GM12878 (cell line): ENCODE data around the gene TRPV3. TPM values are rescaled to one million over a fixed set of nuclear protein-coding genes. Genes with fewer than 3 reads are reported as not detected.

Source experiments
- ATAC-seq: fragments of 200-7000 bp; cut with Tn5 transposase; 3 replicates; pipeline ENCODE4 v1.9.1; 2020; ENCODE audit warnings: mild to moderate bottlenecking, moderate library complexity
- BruUV-seq: library from RNA; stranded (reverse); fragments of 400-500 nt; replicated peaks from 2 replicates; lab custom pipeline; 2021; lab: Mats Ljungman, UMichigan
- CTCF ChIA-PET: fragments of 300-600 bp; sonication (Branson Sonifier 250); formaldehyde crosslinking; extraction: SDS; loops from one replicate; lab custom pipeline; 2021; ENCODE audit warnings: inconsistent platforms; lab: Yijun Ruan, JAX
- POLR2A ChIA-PET: fragments of 350-600 bp; formaldehyde crosslinking; extraction: SDS; loops from one replicate; lab custom pipeline; 2021; ENCODE audit warnings: inconsistent platforms; lab: Charles Lee
- RAD21 ChIA-PET: fragments of 300-600 bp; sonication (Branson Sonifier 250); formaldehyde crosslinking; loops from one replicate; lab custom pipeline; 2023; ENCODE audit warnings: antibody characterized with exemption; ENCODE audit not compliant: unreplicated experiment; lab: Charles Lee
- SMC1A ChIA-PET: fragments of 300-600 bp; sonication (Branson Sonifier 250); formaldehyde crosslinking; loops from one replicate; lab custom pipeline; 2023; ENCODE audit not compliant: unreplicated experiment, uncharacterized antibody; lab: Charles Lee
- DNase-seq: peaks from one replicate; pipeline ENCODE4 v3.0.0-alpha.2; 2011; ENCODE audit warnings: low read depth, low spot score
- FAIRE-seq: peaks from 3 replicates; lab custom pipeline; 2011; peaks lifted over from hg19 to GRCh38; lab: Jason Lieb, UNC
- H2AFZ ChIP-seq: 2 replicates; pipeline ENCODE4 v1.6.0; 2011; ENCODE audit warnings: low read depth, low read length, control low read depth; ENCODE audit not compliant: control insufficient read depth
- H3K27ac ChIP-seq: 2 replicates; pipeline ENCODE4 v1.5.1; 2011; ENCODE audit warnings: control low read depth; ENCODE audit not compliant: control insufficient read depth, insufficient read depth
- H3K27me3 ChIP-seq, 2 experiments: replicated peaks in 1 of 2; 2 replicates each; pipeline versions ENCODE4 v1.6.0 to v1.6.1; 2011; ENCODE audit warnings: low read length in 1 of 2; ENCODE audit not compliant: control insufficient read depth in 2 of 2, insufficient read depth in 2 of 2
- H3K36me3 ChIP-seq, 2 experiments: 2 replicates each; pipeline ENCODE4 v1.5.1; 2011; ENCODE audit warnings: low read length in 1 of 2; ENCODE audit not compliant: control insufficient read depth in 2 of 2, insufficient read depth in 2 of 2
- H3K4me1 ChIP-seq: 2 replicates; pipeline ENCODE4 v1.6.1; 2011; ENCODE audit warnings: mild to moderate bottlenecking, low read length, moderate library complexity, mixed read lengths; ENCODE audit not compliant: control insufficient read depth, insufficient read depth
- H3K4me2 ChIP-seq: 2 replicates; pipeline ENCODE4 v1.6.0; 2011; ENCODE audit warnings: control low read depth; ENCODE audit not compliant: control insufficient read depth, insufficient read depth
- H3K4me3 ChIP-seq: fragments of 200-600 bp; sonication (generic); 2 replicates; pipeline ENCODE4 v1.5.1; 2016
- H3K79me2 ChIP-seq: 2 replicates; pipeline ENCODE4 v1.6.0; 2011; ENCODE audit warnings: low read length; ENCODE audit not compliant: control insufficient read depth, insufficient read depth
- H3K9ac ChIP-seq: 2 replicates; pipeline ENCODE4 v1.8.0; 2011; ENCODE audit warnings: low read length, control low read depth, mixed read lengths; ENCODE audit not compliant: control insufficient read depth, insufficient read depth
- H3K9me3 ChIP-seq: replicated peaks from 3 replicates; pipeline ENCODE4 v1.5.1; 2011; ENCODE audit warnings: mild to moderate bottlenecking, low read length; ENCODE audit not compliant: control insufficient read depth, insufficient read depth
- H4K20me1 ChIP-seq: 2 replicates; pipeline ENCODE4 v1.6.0; 2011; ENCODE audit not compliant: control insufficient read depth, insufficient read depth
- CREB1 ChIP-seq: IDR thresholded peaks from 2 replicates; pipeline ENCODE4 v1.6.1; 2012; ENCODE audit warnings: low read depth, mild to moderate bottlenecking, inconsistent platforms
- FOXK2 ChIP-seq: fragments of 450-650 bp; IDR thresholded peaks from 2 replicates; pipeline ENCODE4 v1.6.1; 2017; ENCODE audit warnings: mild to moderate bottlenecking, moderate library complexity
- HDGF ChIP-seq: fragments of 450-650 bp; IDR thresholded peaks from 2 replicates; pipeline ENCODE4 v1.6.1; 2016; ENCODE audit warnings: antibody characterized with exemption
- JUND ChIP-seq: IDR thresholded peaks from 2 replicates; pipeline ENCODE4 v1.6.1; 2012; ENCODE audit warnings: low read depth, mild to moderate bottlenecking, low read length, improper control_type of control experiment, moderate library complexity
- MEF2A ChIP-seq: IDR thresholded peaks from 2 replicates; pipeline ENCODE4 v1.6.1; 2011; ENCODE audit warnings: low read depth, mild to moderate bottlenecking, low read length, moderate library complexity; ENCODE audit not compliant: insufficient read depth
- MTA2 ChIP-seq: fragments of 450-650 bp; IDR thresholded peaks from 2 replicates; pipeline ENCODE4 v1.6.1; 2016; ENCODE audit warnings: low read depth, mild to moderate bottlenecking, moderate library complexity
- NRF1 ChIP-seq: conservative IDR thresholded peaks from 2 replicates; pipeline ENCODE4 v1.6.1; 2011; ENCODE audit warnings: mild to moderate bottlenecking, low read depth, low read length, improper control_type of control experiment
- SPI1 ChIP-seq: IDR thresholded peaks from 2 replicates; pipeline ENCODE4 v1.6.1; 2011; ENCODE audit warnings: low read depth, mild to moderate bottlenecking, low read length, moderate library complexity, borderline replicate concordance; ENCODE audit not compliant: insufficient read depth
- SUZ12 ChIP-seq: fragments of 200-600 bp; sonication (generic); IDR thresholded peaks from one replicate; pipeline ENCODE4 v1.6.1; 2018; ENCODE audit warnings: antibody characterized with exemption, mild to moderate bottlenecking; ENCODE audit not compliant: unreplicated experiment
- TCF3 ChIP-seq: IDR thresholded peaks from 2 replicates; pipeline ENCODE4 v1.6.1; 2012; ENCODE audit warnings: low read depth, mild to moderate bottlenecking, low read length, borderline replicate concordance; ENCODE audit not compliant: insufficient read depth
- ZSCAN29 ChIP-seq: fragments of 450-650 bp; IDR thresholded peaks from 2 replicates; pipeline ENCODE4 v1.6.1; 2017; ENCODE audit warnings: mild to moderate bottlenecking, moderate library complexity
- WGBS: methylation state at CpG from one replicate; pipeline ENCODE4 v1.1.6; 2016; ENCODE audit warnings: low lambda C conversion rate; ENCODE audit not compliant: insufficient replicate concordance, insufficient coverage; ENCODE audit errors: missing lambda C conversion rate; 5-methylcytosine and 5-hydroxymethylcytosine counted together
- in situ Hi-C: fragments of 300-500 bp; cut with MboI; formaldehyde crosslinking; loops from 9 replicates; pipeline ENCODE4 v1.14.3; 2018; ENCODE audit warnings: mixed read lengths
- intact Hi-C: fragments of 100-400 bp; cut with micrococcal nuclease; formaldehyde crosslinking; loops from one replicate; pipeline ENCODE4 v1.14.2; 2022; ENCODE audit not compliant: unreplicated experiment
- polyA plus RNA-seq, 11 experiments: library from polyadenylated mRNA; depleted of rRNA in 4 of 11; unstranded in 6 of 11; stranded (reverse) in 5 of 11; fragments of >200 nt; fragmentation: Nextera tagmentation in 4 of 11; fragmentation: Illumina TruSeq in 1 of 11; extraction: Ambion mirVana in 4 of 11; extraction: Trizol in 1 of 11; gene quantifications; 1 replicate in 1 of 11; 2 replicates in 10 of 11; pipeline versions ENCODE4 v1.2.1 to v1.2.3, GENCODE V29; 2011 to 2016; ENCODE audit warnings: inconsistent platforms in 2 of 11, missing spikeins in 2 of 11, low read depth in 1 of 11
- total RNA-seq, 4 experiments: library from RNA; depleted of rRNA in 3 of 4; stranded (reverse); fragments of >200 nt in 3 of 4; fragmentation: Illumina TruSeq in 1 of 4; extraction: Trizol in 1 of 4; gene quantifications; 2 replicates each; pipeline versions ENCODE4 v1.2.1 to v1.2.3, GENCODE V29; 2013 to 2021
- TF ChIP-seq, protein P1 (sequence below): fragments of 450-650 bp; conservative IDR thresholded peaks from 2 replicates; pipeline ENCODE4 v1.6.1; 2017; ENCODE audit warnings: mild to moderate bottlenecking, moderate library complexity
- TF ChIP-seq, protein P2 (sequence below): fragments of 450-650 bp; IDR thresholded peaks from 2 replicates; pipeline ENCODE4 v1.6.1; 2017; ENCODE audit warnings: low read depth, mild to moderate bottlenecking, moderate library complexity
- TF ChIP-seq, protein P3 (sequence below): IDR thresholded peaks from 2 replicates; pipeline ENCODE4 v1.6.1; 2012; ENCODE audit warnings: low read depth, low read length, improper control_type of control experiment
- TF ChIP-seq, protein P4 (sequence below): IDR thresholded peaks from 2 replicates; pipeline ENCODE4 v1.6.1; 2011; ENCODE audit warnings: borderline replicate concordance, low read depth, mild to moderate bottlenecking, moderate library complexity, low read length; ENCODE audit not compliant: insufficient read depth, poor library complexity, severe bottlenecking
- TF ChIP-seq, protein P5 (sequence below): fragments of 450-650 bp; IDR thresholded peaks from 2 replicates; pipeline ENCODE4 v1.6.1; 2017; ENCODE audit warnings: borderline replicate concordance

Gene TRPV3
- total and polyA plus RNA-seq, 10 of the 15 experiments (the other 5 are each of a cell fraction or from before 2014, with no cell fraction given): 0.52 to 12.0 (median 2.7) TPM

DNA sequence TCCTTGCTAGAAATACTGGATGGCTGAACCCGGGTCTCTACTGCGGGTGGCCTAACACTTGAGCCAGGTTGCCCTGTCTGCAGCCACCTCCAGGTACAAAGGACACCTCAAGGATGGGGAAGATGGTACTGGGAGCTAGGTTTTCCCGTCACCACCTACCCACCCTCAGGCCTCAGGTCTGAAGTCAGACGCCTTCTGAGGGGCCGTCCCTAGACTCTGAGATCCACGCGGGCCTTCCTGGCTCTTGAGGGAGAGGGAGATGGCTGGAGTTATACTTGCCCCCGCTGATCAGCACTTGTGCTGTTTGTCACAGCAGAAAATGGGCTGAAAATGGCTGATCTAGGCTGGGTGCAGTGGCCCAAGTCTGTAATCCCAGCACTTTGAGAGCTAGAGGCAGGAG lies 10.6 kb downstream of the TRPV3 start (continued):
- TF ChIP-seq, protein P1, sequence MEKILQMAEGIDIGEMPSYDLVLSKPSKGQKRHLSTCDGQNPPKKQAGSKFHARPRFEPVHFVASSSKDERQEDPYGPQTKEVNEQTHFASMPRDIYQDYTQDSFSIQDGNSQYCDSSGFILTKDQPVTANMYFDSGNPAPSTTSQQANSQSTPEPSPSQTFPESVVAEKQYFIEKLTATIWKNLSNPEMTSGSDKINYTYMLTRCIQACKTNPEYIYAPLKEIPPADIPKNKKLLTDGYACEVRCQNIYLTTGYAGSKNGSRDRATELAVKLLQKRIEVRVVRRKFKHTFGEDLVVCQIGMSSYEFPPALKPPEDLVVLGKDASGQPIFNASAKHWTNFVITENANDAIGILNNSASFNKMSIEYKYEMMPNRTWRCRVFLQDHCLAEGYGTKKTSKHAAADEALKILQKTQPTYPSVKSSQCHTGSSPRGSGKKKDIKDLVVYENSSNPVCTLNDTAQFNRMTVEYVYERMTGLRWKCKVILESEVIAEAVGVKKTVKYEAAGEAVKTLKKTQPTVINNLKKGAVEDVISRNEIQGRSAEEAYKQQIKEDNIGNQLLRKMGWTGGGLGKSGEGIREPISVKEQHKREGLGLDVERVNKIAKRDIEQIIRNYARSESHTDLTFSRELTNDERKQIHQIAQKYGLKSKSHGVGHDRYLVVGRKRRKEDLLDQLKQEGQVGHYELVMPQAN: no peak
- TF ChIP-seq ZSCAN29 (no peak), SUZ12 (no peak), FOXK2 (no peak), TCF3 (no peak), NRF1 (no peak), HDGF (no peak)
- TF ChIP-seq, protein P2, sequence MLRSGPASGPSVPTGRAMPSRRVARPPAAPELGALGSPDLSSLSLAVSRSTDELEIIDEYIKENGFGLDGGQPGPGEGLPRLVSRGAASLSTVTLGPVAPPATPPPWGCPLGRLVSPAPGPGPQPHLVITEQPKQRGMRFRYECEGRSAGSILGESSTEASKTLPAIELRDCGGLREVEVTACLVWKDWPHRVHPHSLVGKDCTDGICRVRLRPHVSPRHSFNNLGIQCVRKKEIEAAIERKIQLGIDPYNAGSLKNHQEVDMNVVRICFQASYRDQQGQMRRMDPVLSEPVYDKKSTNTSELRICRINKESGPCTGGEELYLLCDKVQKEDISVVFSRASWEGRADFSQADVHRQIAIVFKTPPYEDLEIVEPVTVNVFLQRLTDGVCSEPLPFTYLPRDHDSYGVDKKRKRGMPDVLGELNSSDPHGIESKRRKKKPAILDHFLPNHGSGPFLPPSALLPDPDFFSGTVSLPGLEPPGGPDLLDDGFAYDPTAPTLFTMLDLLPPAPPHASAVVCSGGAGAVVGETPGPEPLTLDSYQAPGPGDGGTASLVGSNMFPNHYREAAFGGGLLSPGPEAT: no peak
- TF ChIP-seq, all 136 proteins: peak for 0

DNA sequence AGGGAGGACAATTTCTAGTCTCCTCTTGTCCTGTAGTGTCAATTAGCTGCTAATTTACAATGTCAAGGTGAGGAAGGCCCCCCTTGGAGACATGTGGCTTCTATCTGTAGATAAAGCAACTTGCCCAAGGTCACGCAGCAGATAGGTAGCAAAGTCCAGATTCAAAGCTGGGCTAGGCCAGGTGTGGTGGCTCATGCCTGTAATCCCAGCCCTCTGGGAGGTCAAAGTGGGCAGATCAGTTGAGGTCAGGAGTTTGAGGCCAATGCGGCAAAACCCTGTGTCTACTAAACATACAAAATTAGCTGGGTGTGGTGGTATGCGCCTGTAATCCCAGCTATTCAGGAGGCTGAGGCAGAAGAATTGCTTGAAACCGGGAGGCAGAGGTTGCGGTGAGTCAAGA lies 11.1 kb downstream of the TRPV3 start:
- in situ Hi-C loops (no loop called here), intact Hi-C loops (no loop called here)
- ChIA-PET SMC1A (interaction anchor here (0.8 kb wide), 1 partner anchor 10 kb away, joined by 3 read pairs; no protein-coding TSS in a partner anchor), POLR2A (no interaction called here), RAD21 (interaction anchor here (0.7 to 1.6 kb wide), 2 partner anchors 10 to 12 kb away, joined by 3 to 4 read pairs; no protein-coding TSS in a partner anchor), CTCF (no interaction called here)
- Histone ChIP-seq H2AFZ (no peak overlapping the region), H3K9ac (no peak overlapping the region), H3K36me3 (peaks cover 0 to 6% of the 10 kb centered on the region in 2 experiments; a peak in 2 of 4 replicates), H3K4me3 (no peak overlapping the region), H4K20me1 (no peaks in the 10 kb centered on the region), H3K27ac (no peak overlapping the region), H3K4me1 (no peaks in the 10 kb centered on the region), H3K4me2 (no peak overlapping the region), H3K27me3 (no peaks in the 10 kb centered on the region), H3K9me3 (no peaks in the 10 kb centered on the region), H3K79me2 (no peaks in the 10 kb centered on the region)
- no peak for FAIRE-seq
- DNase-seq: no peak
- WGBS: 99% methylated on average over 5 of the region's 5 CpGs
- ATAC-seq: no peak
- no TSS peak for BruUV-seq
- TF ChIP-seq SPI1 (no peak), JUND (no peak), CREB1 (no peak), MTA2 (no peak), MEF2A (no peak)
- TF ChIP-seq, protein P3, sequence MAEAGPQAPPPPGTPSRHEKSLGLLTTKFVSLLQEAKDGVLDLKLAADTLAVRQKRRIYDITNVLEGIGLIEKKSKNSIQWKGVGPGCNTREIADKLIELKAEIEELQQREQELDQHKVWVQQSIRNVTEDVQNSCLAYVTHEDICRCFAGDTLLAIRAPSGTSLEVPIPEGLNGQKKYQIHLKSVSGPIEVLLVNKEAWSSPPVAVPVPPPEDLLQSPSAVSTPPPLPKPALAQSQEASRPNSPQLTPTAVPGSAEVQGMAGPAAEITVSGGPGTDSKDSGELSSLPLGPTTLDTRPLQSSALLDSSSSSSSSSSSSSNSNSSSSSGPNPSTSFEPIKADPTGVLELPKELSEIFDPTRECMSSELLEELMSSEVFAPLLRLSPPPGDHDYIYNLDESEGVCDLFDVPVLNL: no peak
- TF ChIP-seq, protein P4, sequence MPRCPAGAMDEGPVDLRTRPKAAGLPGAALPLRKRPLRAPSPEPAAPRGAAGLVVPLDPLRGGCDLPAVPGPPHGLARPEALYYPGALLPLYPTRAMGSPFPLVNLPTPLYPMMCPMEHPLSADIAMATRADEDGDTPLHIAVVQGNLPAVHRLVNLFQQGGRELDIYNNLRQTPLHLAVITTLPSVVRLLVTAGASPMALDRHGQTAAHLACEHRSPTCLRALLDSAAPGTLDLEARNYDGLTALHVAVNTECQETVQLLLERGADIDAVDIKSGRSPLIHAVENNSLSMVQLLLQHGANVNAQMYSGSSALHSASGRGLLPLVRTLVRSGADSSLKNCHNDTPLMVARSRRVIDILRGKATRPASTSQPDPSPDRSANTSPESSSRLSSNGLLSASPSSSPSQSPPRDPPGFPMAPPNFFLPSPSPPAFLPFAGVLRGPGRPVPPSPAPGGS: no peak
- TF ChIP-seq, protein P5, sequence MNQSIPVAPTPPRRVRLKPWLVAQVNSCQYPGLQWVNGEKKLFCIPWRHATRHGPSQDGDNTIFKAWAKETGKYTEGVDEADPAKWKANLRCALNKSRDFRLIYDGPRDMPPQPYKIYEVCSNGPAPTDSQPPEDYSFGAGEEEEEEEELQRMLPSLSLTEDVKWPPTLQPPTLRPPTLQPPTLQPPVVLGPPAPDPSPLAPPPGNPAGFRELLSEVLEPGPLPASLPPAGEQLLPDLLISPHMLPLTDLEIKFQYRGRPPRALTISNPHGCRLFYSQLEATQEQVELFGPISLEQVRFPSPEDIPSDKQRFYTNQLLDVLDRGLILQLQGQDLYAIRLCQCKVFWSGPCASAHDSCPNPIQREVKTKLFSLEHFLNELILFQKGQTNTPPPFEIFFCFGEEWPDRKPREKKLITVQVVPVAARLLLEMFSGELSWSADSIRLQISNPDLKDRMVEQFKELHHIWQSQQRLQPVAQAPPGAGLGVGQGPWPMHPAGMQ: no peak
